HT1080 (cell line): Measurements from ENCODE around the gene CADM3. TPM values are rescaled to one million over a fixed set of nuclear protein-coding genes. Genes with fewer than 3 reads are reported as not detected.

ENCODE experiments used
- DNase-seq: peaks from one replicate; pipeline ENCODE4 v3.0.0-alpha.2; 2015; ENCODE audit warnings: low read depth
- total RNA-seq: library from RNA; depleted of rRNA; stranded (reverse); fragments of >200 nt; shearing (Covaris generic); gene quantifications from 2 replicates; pipeline ENCODE4 v1.2.3, GENCODE V29; 2014

CADM3 gene
- total RNA-seq, 1 experiment from 2014 or later = 2.3 TPM

- peak; percentile 47 for DNase-seq
These were observed 1.3 kb downstream of the CADM3 start for GRCh38 chr1:159172614-159173291.

GRCh38 chr1:159173320-159173719 is 1.9 kb downstream of the CADM3 start:
- DNase-seq = no peak

DNA sequence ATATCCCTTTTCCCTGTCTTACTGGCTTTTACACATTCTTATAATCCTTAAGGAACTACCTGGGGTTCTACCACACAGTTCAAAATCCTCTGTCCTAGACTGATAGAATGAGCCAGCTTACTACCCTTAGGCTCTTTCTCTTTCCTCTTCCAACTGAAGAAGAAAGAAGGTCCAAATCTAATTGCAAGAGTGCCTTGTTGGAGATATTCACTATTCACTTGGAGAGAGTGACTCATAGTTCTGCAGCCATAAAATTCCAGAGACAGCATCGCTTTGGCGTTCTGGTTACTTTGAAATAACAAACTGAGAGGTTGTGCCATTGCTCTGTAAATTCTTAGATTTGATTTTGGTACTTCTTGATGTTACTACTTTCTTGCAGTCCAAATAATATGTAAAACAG is 4.2 kb downstream of the CADM3 start:
- no peak for DNase-seq

DNA sequence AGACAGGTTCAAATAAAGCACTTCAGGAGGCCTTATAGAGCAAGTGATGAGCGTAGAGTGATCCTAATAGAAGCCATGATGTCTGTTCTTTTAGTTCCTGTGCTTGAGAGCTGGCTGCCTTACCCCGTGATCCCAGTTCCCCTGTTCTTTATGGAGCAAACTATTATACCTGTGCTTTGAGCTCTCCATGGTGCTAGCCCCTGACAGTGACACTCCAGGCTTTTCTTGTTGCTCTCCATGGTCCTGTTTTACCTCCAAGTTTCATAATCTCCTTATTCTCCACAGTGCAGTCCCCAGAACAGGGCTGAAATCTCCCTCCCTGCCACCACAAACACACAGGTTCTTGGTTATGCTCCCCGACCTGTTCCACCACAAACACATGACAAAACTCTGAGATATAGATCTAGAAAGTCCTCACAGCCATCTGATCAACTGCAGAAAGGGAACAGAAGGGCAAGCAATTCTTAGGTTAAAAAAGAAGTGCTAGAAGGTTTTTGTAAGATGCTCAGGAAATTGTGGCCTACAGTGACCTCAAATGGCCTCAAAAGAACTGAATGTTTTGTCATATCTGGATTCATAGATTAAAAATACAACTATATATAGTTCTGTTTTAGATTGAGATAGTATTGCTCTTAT is 6.0 kb downstream of the CADM3 start:
- DNase-seq = peak; percentile 70

- no peak for DNase-seq
These were observed 8.5 kb downstream of the CADM3 start for GRCh38 chr1:159179906-159180305.

DNA sequence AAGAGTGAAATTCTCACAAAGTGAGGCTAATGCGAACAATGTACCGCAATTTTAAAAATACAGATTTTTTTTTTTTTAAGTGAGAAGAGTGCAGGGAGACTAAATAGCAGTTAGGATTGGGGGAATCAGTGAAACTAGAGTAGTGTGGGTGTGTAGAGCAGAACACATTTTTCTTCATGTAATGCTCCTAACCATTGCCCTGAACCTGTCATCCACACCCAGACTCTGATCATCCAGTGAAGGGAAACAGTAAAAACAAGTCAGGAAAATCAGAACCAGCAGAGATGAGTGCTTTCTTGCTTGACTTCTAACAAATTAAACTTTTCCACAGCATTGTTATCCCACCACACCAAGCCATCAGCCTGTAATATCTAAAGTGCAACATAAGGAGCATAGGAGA is 9.1 kb downstream of the CADM3 start:
- no peak for DNase-seq

DNA sequence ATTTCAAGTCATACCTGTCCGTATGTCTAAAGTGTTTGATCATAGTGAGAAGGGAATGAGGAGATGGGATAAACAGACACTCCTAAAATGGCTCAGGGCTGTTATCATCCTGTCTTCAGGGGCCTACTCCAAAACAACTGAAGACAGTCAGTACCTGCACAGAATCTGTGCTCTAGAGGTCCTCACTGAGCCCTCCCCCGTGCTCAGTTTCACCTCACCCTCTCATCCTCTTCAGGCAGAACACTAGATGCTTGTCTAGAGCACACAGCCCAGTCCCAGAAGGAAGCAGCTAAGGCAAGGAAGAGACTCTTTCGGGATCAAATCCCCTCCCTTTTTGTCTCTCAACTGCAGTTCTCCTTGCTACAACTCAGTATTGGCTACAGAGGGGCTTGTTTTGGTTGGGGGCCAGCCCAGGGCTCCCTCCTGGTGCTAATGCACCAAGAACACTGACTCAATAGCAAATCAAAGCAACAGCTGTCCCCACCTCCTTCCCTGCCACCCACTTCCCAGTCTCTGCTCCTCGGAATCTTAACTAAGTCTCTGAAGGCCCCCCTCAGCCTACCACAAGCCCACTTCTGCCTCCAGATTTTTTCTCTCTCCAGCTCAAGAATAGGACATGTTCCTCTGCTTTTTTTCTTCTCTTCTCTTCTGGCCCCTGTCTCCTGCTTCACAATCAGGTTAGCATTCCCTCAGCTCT is 10.1 kb downstream of the CADM3 start:
- no peak for DNase-seq

DNA sequence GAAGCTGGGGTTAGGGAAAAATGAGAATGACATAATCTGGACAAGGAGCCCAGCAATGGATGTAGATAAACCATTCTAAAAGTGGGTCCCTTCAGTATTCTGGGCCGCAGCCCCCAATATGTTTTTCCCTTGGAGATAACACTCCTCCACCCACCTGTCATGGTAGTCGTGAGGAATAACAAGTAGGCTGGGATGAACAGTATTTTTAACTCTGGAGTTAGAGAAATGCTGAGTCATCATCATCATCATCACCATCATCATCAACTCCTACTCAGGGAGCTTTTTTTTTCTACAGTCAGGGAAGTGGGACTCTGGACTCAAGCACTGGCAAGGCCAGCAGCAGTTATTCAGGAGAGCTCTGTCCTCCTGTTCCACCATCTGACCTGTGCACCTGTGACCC is 12.8 kb downstream of the CADM3 start:
- peak; percentile 27 for DNase-seq

- DNase-seq = no peak
These were observed 13.7 kb downstream of the CADM3 start for GRCh38 chr1:159185121-159185520.

DNA sequence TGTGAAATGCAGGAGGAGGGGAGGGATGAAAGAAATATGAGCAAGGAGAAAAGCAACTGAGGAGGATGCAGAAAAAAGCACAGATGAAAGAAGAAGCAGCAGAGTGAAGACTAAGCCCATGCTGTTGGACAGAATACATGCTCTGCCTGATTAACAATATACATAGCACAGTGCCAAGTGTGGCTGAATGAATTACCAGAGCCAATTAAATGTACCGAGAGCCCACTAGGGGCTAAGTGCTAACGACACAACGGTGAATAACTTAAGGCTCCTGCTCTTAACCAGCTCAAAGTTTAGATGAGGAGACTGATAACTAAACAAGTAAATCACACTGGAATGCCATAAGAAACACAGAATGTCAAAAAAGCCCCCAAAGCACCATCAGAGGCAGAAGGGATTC is 15.6 kb downstream of the CADM3 start:
- DNase-seq = no peak

GRCh38 chr1:159187647-159188374 is 16.4 kb downstream of the CADM3 start:
- DNase-seq = no peak

DNA sequence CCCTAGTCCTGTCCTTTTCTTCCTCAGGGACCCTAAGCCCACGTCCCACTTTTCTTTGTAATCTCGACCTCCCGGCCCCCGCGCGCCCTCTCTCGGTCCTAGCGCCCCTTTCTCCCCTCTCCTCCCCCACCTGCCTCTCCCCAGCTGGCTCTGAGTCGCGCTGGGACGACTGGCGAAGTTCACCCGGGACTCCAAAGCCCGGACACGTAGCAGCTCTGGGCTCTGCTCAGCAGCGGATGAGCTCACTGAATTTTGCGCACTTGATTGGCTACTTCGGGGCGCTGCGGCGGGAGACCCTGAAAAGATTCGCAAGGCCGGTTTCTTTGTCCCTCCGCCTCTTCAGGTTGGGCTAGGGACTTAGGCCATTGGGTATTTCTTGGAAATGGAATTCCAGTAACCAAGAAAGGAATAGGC is 17.0 kb downstream of the CADM3 start:
- DNase-seq = peak; percentile 47

DNA sequence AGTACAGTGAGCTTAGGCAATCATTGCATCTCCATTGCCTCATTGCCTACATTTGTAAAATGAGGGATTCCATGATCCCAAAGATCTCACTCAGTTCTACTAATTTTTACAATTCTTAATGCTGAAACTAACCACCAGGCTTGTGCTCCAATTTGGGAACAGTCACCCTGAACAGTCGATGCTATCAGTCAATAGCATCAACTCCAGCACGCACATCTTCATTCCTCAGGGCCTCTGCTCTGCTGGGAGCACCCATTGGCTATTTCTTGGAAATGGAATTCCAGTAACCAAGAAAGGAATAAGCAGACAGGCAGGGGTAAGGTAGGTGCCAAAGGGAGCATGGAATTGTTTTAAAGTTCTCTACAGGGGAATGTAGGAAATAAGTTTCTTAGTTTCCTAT is 19.0 kb downstream of the CADM3 start:
- no peak for DNase-seq

GRCh38 chr1:159196543-159196942 is 25.1 kb downstream of the CADM3 start:
- DNase-seq = no peak

GRCh38 chr1:159197561-159198557 is 26.4 kb downstream of the CADM3 start:
- peak; percentile 57 for DNase-seq

- DNase-seq = no peak
These were observed 28.5 kb downstream of the CADM3 start for GRCh38 chr1:159199901-159200300.

- no peak for DNase-seq
These were observed 29.4 kb downstream of the CADM3 start for GRCh38 chr1:159200769-159201168.

DNA sequence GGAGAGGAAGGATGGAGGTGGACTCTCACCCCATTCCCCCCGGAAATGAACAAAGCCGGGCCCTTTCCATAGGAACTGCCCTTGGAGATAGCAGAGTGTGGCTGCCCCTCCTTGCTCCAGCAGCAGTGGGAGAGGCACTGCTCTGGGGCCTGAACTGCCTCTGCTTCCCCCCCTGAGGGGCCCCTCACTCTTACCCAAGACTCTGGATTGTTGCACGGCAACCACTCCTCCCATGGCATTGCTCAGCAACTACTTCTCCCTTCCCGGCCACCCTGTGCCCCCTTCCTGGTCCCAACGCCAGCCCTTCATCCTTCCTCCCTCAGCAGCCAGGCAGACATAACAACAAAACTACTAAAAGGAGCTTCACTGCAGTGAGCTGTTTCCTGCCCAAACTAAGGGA is 30.2 kb downstream of the CADM3 start:
- DNase-seq = no peak

DNA sequence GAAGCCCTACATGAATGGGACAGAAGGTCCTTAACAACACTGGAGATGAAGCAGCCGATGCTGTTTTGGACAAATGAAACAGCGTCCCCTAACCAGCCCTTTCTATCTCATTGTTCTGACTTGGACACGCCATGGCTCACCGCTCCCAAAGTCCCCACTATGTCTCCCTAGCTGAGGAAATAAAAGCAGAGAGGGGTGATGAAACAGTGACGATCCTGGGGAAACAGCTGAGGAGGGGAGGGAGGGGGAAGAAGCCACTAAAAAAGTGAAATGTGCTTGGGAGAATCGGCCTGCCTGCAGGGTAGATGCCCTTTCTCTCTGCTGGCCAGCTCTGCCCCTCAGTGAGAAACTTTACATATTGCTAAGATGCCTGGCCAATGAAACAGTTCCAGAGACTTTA is 32.2 kb downstream of the CADM3 start:
- no peak for DNase-seq
